GM13977 (cell line): Measurements from ENCODE around the gene MARCHF9.
A peak's percentile ranks its signal among the peaks of the same experiment; 100 is the strongest.

Source experiments
- DNase-seq: peaks from one replicate; pipeline ENCODE4 v3.0.0; 2012; ENCODE audit warnings: low spot score
- in situ Hi-C: fragments of 300-500 bp; cut with MboI; formaldehyde crosslinking; loops from one replicate; pipeline ENCODE4 v1.12.0; 2022; ENCODE audit warnings: low sequenced_read_pairs, low pct_unique_long_range_greater_than_20kb, mixed read lengths, inconsistent platforms; ENCODE audit not compliant: unreplicated experiment
- TF ChIP-seq, protein P1 (sequence below): IDR thresholded peaks from 2 replicates; pipeline ENCODE4 v1.5.1; 2012; ENCODE audit warnings: mild to moderate bottlenecking, control low read depth; ENCODE audit not compliant: insufficient read depth; ENCODE audit errors: extremely low read depth, missing control alignments

MARCHF9 gene

GRCh38 chr12:57751432-57751787 is 3.5 kb upstream of the MARCHF9 start:
- in situ Hi-C loops: no loop called here
- no peak for DNase-seq
- TF ChIP-seq, protein P1, sequence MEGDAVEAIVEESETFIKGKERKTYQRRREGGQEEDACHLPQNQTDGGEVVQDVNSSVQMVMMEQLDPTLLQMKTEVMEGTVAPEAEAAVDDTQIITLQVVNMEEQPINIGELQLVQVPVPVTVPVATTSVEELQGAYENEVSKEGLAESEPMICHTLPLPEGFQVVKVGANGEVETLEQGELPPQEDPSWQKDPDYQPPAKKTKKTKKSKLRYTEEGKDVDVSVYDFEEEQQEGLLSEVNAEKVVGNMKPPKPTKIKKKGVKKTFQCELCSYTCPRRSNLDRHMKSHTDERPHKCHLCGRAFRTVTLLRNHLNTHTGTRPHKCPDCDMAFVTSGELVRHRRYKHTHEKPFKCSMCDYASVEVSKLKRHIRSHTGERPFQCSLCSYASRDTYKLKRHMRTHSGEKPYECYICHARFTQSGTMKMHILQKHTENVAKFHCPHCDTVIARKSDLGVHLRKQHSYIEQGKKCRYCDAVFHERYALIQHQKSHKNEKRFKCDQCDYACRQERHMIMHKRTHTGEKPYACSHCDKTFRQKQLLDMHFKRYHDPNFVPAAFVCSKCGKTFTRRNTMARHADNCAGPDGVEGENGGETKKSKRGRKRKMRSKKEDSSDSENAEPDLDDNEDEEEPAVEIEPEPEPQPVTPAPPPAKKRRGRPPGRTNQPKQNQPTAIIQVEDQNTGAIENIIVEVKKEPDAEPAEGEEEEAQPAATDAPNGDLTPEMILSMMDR: no peak

DNA sequence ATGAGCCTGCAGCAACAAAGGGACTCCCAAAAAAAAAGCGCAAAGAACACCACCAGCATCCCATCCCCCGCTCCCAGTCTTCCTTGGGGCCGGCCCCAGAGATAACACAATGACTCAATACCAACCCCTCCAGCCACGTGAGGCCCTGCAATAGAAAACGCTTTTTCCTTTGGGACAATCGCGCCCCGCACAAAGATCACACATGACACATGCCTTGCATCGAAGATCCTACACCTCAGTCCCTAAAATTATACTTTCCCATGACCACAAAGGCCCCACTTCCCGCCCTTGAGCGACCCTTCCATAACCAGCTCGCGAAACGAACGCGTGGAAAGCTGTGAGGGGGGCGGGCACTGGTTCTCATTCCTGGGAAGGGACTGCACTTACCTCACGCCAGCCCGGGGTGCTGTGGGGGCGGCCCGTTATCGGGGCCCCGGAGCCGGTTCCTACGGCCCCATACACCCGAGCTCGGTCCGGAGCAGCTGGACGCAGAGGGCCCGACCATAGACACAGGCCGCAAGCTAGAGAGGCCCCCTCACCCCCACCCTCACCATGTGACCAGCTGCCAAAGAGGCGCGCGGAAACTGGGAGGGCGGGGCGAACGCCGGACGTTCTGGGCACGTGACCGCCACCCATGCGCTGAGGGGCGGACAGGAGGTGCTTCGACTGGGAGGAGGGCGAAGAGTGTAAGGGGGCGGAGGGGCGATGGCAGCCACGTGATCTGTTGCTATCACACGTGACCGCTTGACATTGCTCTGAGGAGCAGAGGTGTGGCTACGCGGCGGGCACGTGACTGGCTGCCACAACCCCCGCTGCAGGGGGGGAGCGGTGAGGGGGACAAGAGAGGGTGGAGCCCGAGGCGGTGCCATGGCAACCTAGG is 2.9 kb upstream of the MARCHF9 start, which contains the start of gene CDK4:
Gene CDK4 (minus strand): TSS at position 523 of the 880 bp plus-strand sequence. CDS start 593 bp downstream, outside the sequence.
- in situ Hi-C loops: no loop called here
- DNase-seq: peak; percentile 98
- TF ChIP-seq, protein P1: no peak

DNA sequence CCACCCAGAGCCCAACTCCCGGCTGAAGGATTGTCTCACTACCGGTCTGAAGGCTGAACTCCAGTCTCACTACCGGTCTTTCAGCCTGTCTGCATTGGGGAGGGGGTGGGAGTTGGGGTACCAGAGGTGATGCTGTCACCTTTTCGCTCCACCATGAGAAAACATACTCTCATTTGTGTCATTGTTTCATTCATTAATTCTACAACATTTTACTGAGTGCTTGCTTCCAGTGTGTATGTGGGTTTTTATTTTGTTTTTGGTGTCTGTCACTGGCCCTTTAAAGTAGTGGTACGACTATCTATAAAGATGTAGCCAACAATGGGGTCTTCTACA is 2.3 kb upstream of the MARCHF9 start:
- in situ Hi-C loops: no loop called here
- TF ChIP-seq, protein P1: no peak
- DNase-seq: no peak

GRCh38 chr12:57753756-57754337 is 1.1 kb upstream of the MARCHF9 start:
- in situ Hi-C loops: no loop called here
- no peak for DNase-seq
- TF ChIP-seq, protein P1: no peak

GRCh38 chr12:57755194-57755453 is 221 bp downstream of the MARCHF9 start:
- TF ChIP-seq, protein P1: no peak
- DNase-seq: no peak
- in situ Hi-C loops: no loop called here

- TF ChIP-seq, protein P1: no peak
- DNase-seq: peak; percentile 70
- in situ Hi-C loops: no loop called here
Measured at GRCh38 chr12:57755454-57756372, 810 bp downstream of the MARCHF9 start.
